Measurements from ENCODE around the gene ANKRD16.

- no peak for TF ChIP-seq CTCF (IDR thresholded peaks at IDR 0.05; ENCODE audit: borderline replicate concordance, extremely low read depth, low read length, poor library complexity, severe bottlenecking)
- no peak for TF ChIP-seq EZH2 (IDR thresholded peaks at IDR 0.05; ENCODE audit: borderline replicate concordance, low read depth, low read length, severe bottlenecking)
Measured at GRCh38 chr10:5855979-5856700, 33.6 kb downstream of the ANKRD16 start.

Data from DND-41 (cell line).